Fibroblast of peridontal ligament (primary cell): Measurements from ENCODE around the gene EEF2K.

Experiments used
- DNase-seq: peaks from one replicate; pipeline ENCODE4 v3.0.0-alpha.2; 2010; ENCODE audit errors: extremely low read depth

EEF2K gene

DNA sequence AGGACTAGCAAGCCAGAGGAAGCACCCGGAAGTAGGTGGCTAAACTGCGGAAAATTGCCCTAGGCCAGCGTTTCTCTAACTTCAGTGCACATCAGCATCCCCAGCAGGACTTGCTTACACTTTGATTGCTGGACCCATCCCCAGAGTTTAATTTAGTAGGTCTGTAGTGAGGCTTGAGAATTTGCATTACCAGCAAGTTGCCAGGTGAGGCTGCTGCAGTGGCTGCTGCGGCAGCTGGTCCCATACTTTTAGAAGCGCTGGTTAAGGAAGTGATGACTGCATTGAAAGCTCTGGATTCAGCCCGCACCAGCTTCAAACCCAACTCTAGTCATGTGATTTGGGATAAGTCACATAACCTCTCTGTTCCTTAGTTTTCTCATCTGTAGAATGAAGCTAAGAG is 4.2 kb downstream of the EEF2K start:
- no peak for DNase-seq

- no peak for DNase-seq
These were observed 4.8 kb downstream of the EEF2K start for GRCh38 chr16:22210854-22211253.

DNA sequence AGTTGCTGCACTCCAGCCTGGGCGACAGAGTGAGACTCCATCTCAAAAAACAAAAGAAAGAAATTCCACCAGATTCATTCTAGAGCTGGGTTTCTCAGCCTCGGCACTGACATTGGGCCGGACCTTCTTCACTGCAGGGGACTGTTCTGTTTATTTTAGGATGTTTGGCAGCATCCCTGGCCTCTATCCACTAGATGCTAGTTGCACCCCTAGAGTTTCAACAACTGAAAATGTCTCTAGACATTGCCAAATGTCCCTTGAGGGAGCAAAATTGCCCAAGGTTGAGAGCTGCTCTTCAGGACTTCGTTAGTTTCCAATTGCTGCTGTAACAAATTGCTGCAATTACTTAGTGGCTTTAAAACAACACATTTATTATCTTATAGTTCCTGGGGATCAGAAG is 7.2 kb downstream of the EEF2K start:
- no peak for DNase-seq

GRCh38 chr16:22213801-22214200 is 7.7 kb downstream of the EEF2K start:
- no peak for DNase-seq

GRCh38 chr16:22214402-22214801 is 8.3 kb downstream of the EEF2K start:
- no peak for DNase-seq

DNA sequence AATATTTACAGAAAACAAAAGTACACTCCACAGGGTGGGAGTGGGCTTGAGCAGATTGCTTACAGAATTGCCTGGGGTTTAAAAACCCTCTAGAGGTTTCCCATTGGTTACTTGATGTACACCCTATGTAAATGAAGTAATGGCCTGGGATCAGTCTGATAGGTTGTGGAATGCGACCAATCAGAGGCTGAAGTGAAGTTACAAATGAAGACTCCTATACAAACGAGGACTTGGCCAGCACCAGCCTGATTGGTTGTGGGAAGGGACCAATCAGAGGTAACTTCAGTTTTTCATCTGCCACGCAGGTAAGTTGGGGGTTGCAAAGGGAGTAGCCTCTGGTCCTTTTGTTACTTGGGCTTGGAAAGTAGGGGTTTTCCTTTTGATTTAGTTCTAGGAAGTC is 8.8 kb downstream of the EEF2K start:
- DNase-seq = no peak

- DNase-seq = peak; percentile 70
These were observed 10.2 kb downstream of the EEF2K start for GRCh38 chr16:22216191-22216831.

DNA sequence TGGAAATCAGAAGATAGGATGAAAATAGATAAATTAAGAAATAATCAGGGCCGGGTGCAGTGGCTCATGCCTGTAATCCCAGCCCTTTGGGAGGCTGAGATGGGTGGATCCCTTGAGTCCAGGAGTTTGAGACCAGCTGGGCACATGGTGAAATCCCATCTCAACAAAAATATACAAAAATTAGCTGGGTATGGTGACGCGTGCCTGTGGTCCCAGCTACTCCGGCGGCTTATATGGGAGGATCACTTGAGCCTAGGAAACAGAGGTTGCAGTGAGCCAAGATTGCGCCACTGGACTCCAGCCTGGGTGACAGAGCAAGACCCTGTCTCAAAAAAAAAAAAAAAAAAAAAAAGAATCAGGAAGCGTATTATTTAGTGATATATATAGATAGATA is 10.8 kb downstream of the EEF2K start:
- peak; percentile 47 for DNase-seq

DNA sequence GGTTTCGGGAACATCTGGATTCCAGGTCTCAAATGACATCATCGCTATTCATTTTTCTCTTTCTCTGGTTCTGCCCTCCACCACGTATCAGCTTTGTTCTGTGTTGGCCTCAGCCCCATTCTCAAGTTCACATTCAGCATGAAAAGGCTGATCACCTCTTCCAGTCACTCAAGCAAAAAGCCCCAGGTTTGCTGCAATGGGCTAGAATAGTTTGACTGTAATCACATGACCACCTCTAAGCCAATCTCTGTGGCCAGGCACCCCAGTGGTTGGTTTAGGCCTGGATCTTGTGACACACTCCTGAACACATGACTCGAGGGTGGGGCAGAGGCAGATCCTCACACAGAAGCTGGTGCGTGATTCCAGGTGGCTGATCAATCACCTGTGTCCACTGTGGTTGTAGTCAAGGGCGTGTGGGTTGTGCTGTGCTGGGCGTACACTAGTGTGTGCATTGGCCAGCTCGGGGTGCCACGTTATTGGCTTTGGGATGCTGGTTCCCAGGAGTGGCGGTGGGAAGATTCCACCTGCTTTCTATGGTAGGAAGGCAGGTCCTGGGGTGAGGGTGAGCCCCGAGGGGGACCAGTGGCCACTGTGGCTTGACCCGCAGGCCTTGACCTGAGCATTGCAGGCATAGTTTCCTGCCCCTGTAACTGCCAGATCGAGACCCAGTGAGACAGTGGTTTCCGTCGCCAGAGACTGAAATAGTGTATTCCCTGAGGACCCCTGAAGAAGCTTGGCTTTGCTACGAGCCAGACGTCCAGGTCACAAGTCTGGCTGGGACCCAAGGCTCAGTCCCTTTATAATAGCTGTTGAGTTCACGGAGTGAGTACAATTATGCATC is 12.0 kb downstream of the EEF2K start:
- no peak for DNase-seq

DNA sequence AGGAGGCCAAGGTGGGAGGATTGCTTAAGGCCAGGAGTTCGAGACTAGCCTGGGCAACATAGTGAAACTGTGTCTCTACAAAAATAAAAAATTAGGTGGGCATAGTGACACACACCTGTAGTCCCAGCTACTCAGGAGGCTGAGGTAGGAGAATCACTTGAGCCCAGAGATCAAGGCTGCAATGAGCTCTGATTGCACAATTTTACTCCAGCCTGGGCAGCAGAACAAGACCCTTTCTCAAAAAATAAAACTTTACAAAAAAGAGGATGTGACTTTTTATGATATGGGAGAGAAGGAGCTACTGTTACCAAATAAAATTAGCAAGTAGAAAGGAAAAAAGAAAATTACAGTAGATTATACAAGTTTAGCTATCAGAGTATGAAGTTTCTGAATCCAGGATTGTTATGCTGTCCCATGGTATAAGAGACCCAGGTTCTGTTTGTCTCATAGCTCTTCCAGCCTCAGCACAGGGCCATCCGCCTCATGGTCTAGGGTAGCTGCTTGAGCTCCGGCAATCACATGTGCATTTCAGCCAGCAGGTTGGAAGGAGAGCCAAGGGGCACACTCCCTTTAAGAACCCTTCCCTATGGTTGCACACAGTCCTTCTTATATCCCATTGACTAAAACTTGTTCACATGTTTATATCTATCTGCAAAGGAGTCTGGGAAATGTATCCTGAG is 13.5 kb downstream of the EEF2K start:
- no peak for DNase-seq

DNA sequence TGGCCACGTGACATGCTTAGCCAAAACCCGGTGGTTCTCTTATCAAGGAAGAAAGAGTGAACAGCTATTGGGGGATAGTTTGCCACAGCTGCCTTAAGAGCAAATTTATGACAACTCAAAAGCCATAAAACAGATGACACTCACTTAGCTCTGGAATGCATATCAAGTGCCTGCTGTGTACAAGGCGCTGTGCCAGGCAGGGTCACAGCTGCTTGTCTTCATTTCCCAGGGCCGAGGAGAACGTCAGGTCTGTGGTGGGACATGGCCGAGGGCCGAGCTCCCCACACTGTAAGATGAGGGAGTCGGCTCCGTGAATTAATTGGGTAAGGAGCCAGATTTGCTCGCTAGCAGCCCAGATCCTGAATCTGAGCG is 14.0 kb downstream of the EEF2K start:
- DNase-seq = no peak

GRCh38 chr16:22220714-22221113 is 14.6 kb downstream of the EEF2K start:
- no peak for DNase-seq

- DNase-seq = no peak
These were observed 15.9 kb downstream of the EEF2K start for GRCh38 chr16:22222006-22222405.

- DNase-seq = no peak
These were observed 16.9 kb downstream of the EEF2K start for GRCh38 chr16:22222998-22223397.

- DNase-seq = no peak
These were observed 19.0 kb downstream of the EEF2K start for GRCh38 chr16:22225060-22225459.

DNA sequence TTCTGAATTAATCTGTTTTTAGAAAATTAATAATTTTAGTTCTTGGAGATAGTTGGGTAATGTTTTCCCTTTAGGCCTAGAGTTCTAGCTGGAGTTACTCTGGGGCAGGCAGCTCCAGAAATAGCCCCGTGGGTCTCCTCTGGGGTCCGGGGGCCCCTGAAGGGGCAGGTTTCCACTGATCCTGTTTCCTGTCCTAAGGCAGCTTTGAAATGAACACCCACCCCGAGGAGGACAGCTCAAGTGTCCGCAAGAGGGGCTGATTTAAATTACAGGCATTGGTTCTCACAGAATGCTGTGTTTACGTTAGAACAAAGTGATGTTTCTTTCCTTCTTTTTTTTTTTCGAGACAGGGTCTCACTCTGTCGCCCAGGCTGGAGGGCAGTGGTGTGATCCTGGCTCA is 23.8 kb downstream of the EEF2K start:
- DNase-seq = no peak

DNA sequence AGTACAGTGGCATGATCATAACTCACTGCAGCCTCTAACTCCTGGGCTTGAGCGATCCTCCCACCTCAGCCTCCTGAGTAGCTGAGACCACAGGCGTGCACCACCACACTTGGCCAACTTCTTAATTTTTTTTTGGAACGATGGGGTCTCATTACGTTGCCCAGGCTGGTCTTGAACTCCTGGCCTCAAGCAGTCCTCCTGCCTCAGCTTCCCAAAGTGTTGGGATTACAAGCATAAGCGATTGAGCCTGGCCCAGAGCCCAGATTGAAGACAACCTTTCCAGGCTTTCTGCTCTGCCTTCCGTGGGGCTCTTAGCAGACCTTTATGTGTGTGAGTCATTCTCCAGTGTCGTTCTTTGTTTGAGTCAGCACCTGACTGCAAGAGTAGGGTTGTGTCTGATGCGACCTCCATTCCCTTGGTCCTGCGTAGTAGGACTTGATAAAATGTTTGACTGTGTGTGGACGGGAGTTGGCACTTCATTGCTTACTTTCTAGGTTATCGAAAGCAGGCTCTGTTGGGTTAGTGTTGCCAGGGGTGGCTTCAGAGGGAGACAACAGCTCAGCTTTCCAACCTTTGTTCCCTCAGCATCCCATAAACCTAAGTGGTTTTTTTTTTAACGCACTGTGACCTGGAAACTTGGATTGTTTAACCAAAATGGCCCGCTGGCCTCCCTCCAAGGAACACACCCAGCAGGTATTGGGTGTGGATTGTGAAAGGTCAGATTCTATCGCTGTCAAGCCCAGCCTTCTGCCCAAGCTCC is 26.4 kb downstream of the EEF2K start:
- DNase-seq = no peak

DNA sequence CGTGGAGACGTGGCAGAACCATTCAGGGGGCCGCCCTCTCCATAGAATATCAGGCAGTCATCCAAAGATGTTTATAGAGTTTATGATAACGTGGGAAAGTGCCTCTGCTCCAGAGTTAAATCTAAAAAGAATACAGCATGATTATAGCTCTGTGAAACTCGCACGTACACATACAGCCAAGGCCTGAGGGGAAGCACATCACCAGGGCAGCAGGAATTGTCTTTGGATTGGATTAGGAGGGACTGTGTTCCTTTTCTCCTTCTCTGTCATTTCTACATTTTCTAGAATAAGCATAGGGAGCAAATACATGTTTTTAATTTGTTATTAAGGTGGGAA is 26.9 kb downstream of the EEF2K start:
- no peak for DNase-seq

DNA sequence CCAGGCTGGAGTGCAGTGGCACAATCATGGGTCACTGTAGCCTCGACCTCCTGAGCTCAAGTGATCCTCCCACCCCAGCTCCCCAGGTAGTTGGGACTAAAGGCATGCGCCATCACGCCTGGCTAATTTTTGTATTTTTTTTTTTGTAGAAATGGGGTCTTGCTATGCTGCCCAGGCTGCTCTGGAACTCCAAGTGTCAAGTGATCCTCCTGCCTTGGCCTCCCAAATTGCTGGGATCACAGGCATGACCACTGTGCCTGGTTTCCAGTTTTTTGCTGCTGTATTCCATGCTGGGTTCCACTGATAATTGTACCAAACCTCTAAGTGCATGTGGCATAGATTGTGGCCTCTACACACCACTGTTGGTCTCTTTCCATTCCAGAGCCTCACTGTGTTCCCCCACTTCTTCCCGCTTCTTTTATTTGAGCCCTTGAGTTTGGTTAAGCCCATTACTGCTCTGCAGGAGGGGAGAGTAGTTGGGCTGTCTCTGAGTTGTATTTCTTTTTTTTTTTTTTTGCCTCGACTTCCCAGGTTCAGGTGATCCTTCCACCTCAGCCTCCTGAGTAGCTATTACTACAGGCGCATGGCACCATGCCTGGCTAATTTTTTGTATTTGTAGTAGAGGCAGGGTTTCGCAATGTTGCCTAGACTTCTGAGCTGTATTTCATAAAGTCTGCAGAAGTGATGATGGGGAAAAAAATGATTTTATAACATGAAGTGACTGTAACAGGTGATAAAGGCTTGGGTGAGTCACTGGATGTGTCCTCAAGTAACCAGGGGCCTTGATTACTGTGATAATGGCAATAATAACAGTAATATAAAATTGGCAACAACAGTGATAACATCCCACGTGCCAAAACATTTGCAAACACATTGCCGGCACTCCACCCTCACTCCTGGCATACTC is 30.0 kb downstream of the EEF2K start:
- DNase-seq = no peak

GRCh38 chr16:22239131-22239805 is 33.2 kb downstream of the EEF2K start:
- no peak for DNase-seq
